HG03097 (cell line): ENCODE results near the gene FGB.

ENCODE experiments used
- ATAC-seq: cut with Tn5 transposase; IDR thresholded peaks from one replicate; pipeline ENCODE4 v1.9.1; 2021; ENCODE audit not compliant: unreplicated experiment, low FRiP score

Gene FGB

DNA sequence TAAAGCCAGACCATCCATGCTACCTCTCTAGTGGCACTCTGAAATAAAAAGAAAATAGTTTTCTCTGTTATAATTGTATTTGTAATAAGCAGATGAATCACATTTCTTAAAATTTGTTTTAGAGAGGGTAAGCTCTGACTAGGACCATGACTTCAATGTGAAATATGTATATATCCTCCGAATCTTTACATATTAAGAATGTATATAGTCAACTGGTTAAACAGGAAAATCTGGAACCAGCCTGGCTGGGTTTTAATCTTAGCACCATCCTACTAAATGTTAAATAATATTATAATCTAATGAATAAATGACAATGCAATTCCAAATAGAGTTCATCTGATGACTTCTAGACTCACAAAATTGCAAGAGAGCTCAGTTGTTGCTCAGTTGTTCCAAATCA lies 1.5 kb downstream of the FGB start:
- ATAC-seq: no peak

GRCh38 chr4:154565704-154566103 lies 2.9 kb downstream of the FGB start:
- ATAC-seq: no peak

- no peak for ATAC-seq
Measured at GRCh38 chr4:154566639-154567204, 3.9 kb downstream of the FGB start.

GRCh38 chr4:154569028-154569427 lies 6.2 kb downstream of the FGB start:
- no peak for ATAC-seq

DNA sequence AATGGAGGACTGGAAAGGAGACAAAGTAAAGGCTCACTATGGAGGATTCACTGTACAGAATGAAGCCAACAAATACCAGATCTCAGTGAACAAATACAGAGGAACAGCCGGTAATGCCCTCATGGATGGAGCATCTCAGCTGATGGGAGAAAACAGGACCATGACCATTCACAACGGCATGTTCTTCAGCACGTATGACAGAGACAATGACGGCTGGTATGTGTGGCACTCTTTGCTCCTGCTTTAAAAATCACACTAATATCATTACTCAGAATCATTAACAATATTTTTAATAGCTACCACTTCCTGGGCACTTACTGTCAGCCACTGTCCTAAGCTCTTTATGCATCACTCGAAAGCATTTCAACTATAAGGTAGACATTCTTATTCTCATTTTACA lies 6.8 kb downstream of the FGB start:
- ATAC-seq: no peak

DNA sequence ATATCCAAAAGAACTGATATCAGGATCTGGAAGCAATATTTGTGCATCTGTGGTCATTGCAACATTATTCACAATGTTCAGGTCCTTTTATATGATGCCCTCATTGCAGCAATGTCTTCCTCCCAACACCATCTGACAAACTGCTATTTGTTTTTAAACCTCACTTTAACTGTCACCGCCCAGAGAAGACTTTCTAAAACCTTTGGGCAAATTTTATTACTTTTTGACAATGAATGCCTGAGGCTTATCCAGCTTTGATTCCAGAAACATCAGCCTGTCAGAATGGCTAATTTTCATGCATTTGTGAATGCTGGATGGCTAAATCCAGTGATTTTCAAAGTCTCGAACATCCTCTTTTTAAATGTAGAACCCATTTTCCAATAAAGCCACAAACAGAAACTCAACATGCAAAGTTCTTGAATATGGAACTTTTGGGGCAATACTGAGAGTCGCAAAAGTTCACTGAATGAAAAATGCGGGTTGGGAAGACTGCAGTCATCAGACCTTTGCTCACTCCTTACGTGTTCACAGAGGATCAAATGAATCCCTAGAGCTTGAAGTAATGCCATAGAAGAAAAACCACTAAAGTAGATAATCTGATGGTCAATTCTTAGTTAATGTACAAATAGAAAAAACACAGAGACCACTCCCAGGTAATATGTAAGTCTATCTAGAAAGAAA lies 10.5 kb downstream of the FGB start:
- ATAC-seq: no peak

- ATAC-seq: no peak
Measured at GRCh38 chr4:154574311-154574710, 11.5 kb downstream of the FGB start.

GRCh38 chr4:154577324-154577723 lies 14.5 kb downstream of the FGB start:
- no peak for ATAC-seq

GRCh38 chr4:154578919-154579318 lies 16.1 kb downstream of the FGB start:
- no peak for ATAC-seq

- ATAC-seq: no peak
Measured at GRCh38 chr4:154579927-154580326, 17.1 kb downstream of the FGB start.

DNA sequence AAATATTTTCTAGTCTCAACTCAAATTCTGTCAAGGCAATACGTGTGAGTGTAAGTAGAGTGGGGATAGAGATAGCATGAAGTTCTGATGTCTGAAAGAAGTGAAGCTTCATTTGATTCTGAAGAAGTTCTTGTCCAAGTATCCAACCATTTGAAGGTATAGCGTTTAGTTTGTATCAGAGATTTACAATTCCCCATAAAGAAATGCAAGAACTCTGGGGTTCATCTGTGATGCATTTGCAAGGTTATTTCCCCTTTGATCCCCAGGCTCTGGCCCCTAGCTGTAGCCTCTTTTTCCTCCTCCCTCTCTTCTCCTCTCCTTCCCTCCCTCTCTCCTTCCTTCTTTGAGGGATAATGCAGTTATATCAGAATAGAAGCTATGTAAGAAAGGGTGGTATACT lies 19.9 kb downstream of the FGB start:
- no peak for ATAC-seq

- no peak for ATAC-seq
Measured at GRCh38 chr4:154583230-154583629, 20.4 kb downstream of the FGB start.

- no peak for ATAC-seq
Measured at GRCh38 chr4:154583677-154584076, 20.9 kb downstream of the FGB start.

DNA sequence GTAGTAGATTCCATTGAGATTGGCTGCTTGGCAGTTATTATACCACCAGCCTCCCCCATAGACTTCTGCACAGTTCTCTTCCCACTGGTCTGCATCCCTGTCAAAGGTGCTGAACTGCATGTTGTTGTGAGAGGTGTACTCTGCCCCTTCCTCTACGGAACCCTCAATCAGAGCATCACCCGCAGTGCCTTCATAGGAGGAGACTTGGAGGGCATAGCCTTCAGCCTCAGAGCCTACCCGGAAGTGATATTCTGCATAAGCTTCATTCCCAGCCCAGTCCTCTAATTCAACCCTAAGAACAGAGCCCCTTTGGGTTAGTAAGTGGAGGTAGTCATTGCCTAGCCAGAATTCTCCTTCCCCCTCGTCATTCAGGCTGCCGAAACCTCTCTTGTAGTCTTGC lies 21.4 kb downstream of the FGB start:
- ATAC-seq: no peak

GRCh38 chr4:154585369-154586018 lies 22.7 kb downstream of the FGB start:
- no peak for ATAC-seq

GRCh38 chr4:154586296-154587033 lies 23.7 kb downstream of the FGB start:
- ATAC-seq: no peak

DNA sequence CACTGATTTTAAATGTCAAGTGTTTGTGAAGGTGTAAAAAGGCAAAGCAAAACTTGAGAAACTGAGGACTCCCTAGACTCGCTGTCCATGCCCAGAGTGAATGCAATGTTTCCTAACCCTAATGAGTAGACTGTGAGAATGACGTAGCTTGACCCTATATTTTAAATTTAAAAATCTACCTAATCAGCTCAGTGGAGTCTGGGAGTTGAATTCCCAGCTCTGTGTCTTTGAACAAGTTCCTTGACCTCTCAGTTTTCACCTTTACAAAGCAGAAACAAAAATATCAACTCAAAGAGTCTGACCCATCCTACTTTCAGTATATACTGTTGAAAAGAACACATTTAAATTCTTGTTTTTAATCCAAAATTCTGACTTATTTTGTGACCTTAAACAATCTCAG lies 25.4 kb downstream of the FGB start:
- no peak for ATAC-seq

- ATAC-seq: no peak
Measured at GRCh38 chr4:154589296-154590197, 26.7 kb downstream of the FGB start.

- ATAC-seq: no peak
Measured at GRCh38 chr4:154590329-154591006, 27.7 kb downstream of the FGB start, which contains the start of gene FGA. Gene FGA, minus strand, starts transcription at chr4:154590742. Its CDS starts 55 bp downstream, at chr4:154590687.

DNA sequence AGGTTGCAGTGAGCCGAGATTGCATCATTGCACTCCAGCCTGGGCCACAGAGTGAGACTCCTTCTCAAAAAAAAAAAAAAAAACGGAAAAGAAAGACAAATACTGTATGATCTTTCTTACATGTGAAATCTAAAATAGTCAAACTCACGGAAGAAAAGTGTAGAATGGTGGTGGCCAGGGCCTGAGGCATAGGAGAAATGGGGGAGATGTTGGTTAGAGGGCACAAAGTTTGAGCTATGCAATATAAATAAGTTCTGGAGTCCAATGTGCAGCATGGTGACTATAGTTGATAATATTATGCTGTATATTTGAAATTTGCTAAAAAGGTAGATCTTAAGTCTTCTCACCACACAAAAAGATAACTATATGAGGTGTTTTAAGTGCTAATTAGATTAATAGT lies 29.1 kb downstream of the FGB start:
- ATAC-seq: no peak
